HG03095 (cell line): ENCODE results near the gene AOPEP.

Experiments
- ATAC-seq: cut with Tn5 transposase; IDR thresholded peaks from one replicate; pipeline ENCODE4 v1.9.1; 2021; ENCODE audit warnings: moderate library complexity; ENCODE audit not compliant: unreplicated experiment

Gene AOPEP

GRCh38 chr9:95088421-95089161 lies 362.1 kb downstream of the AOPEP start:
- ATAC-seq, result no peak

GRCh38 chr9:95089257-95090022 lies 362.9 kb downstream of the AOPEP start:
- ATAC-seq, result no peak

GRCh38 chr9:95090023-95090791 lies 363.7 kb downstream of the AOPEP start:
- no peak for ATAC-seq

GRCh38 chr9:95090871-95091577 lies 364.5 kb downstream of the AOPEP start:
- ATAC-seq, result no peak

GRCh38 chr9:95091601-95092261 lies 365.2 kb downstream of the AOPEP start:
- no peak for ATAC-seq

- no peak for ATAC-seq
Observed at GRCh38 chr9:95092262-95093072, 366.0 kb downstream of the AOPEP start.

GRCh38 chr9:95093586-95093985 lies 367.1 kb downstream of the AOPEP start:
- no peak for ATAC-seq

GRCh38 chr9:95094002-95094401 lies 367.5 kb downstream of the AOPEP start:
- no peak for ATAC-seq

GRCh38 chr9:95095641-95096355 lies 369.3 kb downstream of the AOPEP start:
- ATAC-seq, result no peak

GRCh38 chr9:95096381-95096780 lies 369.9 kb downstream of the AOPEP start:
- no peak for ATAC-seq

GRCh38 chr9:95096807-95097206 lies 370.3 kb downstream of the AOPEP start:
- ATAC-seq, result no peak

- ATAC-seq, result no peak
Observed at GRCh38 chr9:95097279-95097678, 370.8 kb downstream of the AOPEP start.

GRCh38 chr9:95098391-95098921 lies 372.0 kb downstream of the AOPEP start:
- ATAC-seq, result no peak

- no peak for ATAC-seq
Observed at GRCh38 chr9:95099321-95100070, 373.0 kb downstream of the AOPEP start.

- no peak for ATAC-seq
Observed at GRCh38 chr9:95100071-95100627, 373.6 kb downstream of the AOPEP start.

GRCh38 chr9:95101326-95101725 lies 374.8 kb downstream of the AOPEP start:
- no peak for ATAC-seq

- no peak for ATAC-seq
Observed at GRCh38 chr9:95102001-95102433, 375.5 kb downstream of the AOPEP start.

GRCh38 chr9:95102572-95102971 lies 376.1 kb downstream of the AOPEP start:
- no peak for ATAC-seq
